GM18520 (cell line): ENCODE measurements around the gene SNX21.
A peak's percentile ranks its signal among the peaks of the same experiment; 100 is the strongest.
"Not testable (repeated sequence)": the region's sequence is repeated elsewhere in the genome, so short reads cannot be mapped to it uniquely, and the experiment has no call there.

Source experiments
- ATAC-seq: cut with Tn5 transposase; IDR thresholded peaks from one replicate; pipeline ENCODE4 v1.9.1; 2021; ENCODE audit not compliant: unreplicated experiment

SNX21 gene

DNA sequence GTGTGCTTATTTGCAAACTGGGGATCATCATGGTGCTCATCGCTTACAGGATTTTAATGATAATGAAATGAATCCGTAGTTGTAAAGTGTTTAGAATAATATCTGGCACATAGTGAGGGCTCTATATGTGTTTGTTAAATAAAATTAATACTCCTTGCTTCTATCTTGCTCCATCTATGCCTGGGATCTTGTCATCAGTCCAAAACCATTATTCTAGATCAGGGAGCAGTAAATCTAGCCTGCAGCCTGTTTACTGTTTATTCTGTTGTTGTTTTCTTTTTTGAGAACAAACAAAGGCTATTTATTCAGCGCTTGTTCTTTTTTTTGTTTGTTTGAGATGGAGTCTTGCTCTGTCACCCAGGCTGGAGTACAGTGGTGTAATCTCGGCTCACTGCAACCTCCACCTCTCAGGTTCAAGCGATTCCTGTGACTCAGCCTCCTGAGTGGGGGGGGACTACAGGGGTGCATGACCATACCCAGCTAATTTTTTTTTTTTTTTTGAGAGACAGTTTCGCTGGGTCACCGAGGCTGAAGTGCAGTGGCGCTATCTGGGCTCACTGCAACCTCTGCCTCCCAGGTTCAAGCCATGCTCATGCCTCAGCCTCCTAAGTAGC is 15.5 kb downstream of the SNX21 start:
- ATAC-seq = no peak

- no peak for ATAC-seq
Observed at GRCh38 chr20:45850238-45850637, 16.6 kb downstream of the SNX21 start.

GRCh38 chr20:45850926-45851325 is 17.3 kb downstream of the SNX21 start:
- no peak for ATAC-seq

- ATAC-seq = no peak
Observed at GRCh38 chr20:45851501-45851900, 17.9 kb downstream of the SNX21 start.

DNA sequence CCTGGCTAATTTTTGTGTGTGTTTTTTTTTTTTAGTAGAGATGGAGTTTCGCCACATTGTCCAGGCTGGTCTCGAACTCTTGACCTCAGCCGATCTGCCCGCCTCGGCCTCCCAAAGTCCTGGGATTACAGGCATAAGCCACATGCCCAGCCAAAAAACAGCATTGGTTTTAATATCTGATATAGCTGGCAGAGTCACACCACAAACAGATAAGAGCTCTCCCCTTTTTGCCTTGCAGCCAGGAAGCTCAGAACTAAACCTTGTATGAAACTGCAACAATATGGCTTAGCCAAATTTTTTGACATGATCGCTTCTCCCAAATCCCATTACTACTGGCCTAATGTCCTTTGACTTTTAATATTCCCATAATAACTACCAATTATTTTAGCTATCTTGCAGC is 18.7 kb downstream of the SNX21 start:
- ATAC-seq = no peak

DNA sequence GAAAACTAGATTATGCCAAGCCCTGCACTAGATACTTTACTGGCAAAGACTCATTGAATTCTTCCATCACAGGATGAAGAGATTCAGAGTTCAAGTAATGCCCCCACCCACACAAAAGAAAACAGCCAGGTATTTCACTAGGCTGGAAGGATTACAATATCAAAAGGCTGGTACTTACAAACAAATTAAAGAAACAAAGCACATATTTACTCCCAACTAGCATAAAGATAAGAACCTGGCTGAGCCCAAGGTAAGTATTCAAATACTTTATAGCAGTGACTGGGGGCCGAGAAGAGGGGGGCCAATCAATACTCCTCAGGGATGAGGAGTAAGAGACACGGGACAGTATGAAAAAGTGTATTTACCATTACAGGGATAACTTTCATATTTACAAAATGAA is 19.9 kb downstream of the SNX21 start:
- no peak for ATAC-seq

GRCh38 chr20:45857114-45857881 is 23.7 kb downstream of the SNX21 start, which contains the start of the genes ACOT8 and ZSWIM3:
Gene ACOT8, minus strand, starts transcription at chr20:45857392. Its CDS starts 77 bp downstream, at chr20:45857315.
Gene ZSWIM3, plus strand, starts transcription at chr20:45857614. Its CDS starts 212 bp downstream, at chr20:45857826.
- peak; percentile 97 for ATAC-seq

DNA sequence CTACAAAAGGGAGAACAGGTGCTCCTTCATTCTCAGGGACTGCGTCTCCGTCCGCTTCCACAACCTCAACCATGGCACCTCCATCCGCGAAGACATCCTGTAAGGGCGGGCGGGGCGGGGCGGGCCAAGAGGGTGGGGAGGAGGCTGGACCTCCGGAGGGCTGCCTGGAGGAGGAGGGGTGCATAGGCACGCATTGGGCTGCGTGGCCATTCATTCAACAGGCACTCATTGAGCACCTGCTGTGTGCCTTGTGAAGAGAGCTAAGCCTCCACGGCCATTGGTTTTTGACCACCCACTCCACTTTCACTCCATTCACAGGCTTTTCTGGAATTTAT is 24.2 kb downstream of the SNX21 start:
- no peak for ATAC-seq

GRCh38 chr20:45859916-45860315 is 26.3 kb downstream of the SNX21 start:
- no peak for ATAC-seq

DNA sequence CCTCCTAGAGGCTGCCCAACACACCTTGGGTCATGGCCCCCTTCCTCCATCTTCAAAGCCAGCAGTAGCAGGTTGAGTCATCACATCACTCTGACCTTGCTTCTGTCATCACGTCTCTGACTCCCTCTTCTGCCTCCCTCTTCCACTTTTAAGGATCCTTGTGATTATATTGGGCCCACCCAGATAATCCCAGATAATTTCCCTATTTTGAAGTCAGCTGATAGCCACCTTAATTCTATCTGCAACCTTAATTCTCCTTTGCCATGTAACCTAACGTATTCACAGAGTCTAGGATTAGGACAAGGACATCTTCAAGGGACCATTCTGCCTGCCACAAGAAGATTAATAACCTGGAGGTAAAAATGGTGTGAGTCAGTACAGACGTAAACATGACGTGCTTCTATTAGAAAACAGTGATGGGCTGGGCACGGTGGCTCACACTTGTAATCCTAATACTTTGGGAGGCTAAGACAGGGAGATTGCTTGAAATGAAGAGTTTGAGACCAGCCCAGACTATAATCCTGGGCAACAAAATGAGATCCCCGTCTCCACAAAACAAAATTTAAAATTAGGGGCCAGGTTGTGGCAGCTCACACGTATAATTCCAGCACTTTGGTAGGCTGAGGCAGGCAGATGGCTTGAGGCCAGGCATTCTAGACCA is 27.1 kb downstream of the SNX21 start:
- ATAC-seq = no peak

DNA sequence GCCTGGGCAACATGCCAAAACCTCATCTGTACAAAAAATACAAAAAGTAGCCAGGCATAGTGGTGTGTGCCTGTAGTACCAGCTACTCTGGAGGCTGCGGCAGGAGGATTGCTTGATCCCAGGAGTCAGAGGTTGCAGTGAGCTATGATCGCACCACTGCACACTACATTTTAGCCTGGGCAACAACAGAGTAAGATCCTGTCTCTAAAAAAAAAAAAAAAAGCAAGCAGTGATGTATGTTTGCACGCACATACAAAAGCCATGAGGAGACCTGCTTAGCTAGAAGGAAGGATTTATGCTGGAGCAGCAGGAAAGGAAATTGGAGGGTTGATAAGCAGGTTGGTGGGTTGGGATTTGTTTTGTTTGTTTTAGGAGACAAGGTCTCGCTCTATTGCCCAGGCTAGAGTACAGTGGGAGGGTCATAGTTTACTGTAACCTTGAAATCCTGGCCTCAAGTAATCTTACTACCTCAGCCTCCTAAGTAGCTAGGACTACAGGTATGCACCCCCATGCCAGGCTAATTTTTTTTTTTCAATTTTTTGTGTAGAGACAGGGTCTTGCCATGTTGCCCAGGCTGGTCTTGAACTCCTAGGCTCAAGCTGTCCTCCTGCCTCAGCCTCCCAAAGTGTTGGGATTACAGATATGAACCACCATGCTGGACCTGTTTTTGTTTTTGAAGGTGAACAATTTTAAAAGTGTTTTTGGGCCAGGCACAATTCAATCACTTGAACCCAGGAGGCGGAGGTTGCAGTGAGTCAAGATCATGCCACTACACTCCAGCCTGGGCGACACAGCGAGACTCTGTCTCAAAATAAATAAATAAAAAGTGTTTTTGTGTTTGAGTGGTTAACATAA is 27.8 kb downstream of the SNX21 start:
- ATAC-seq = no peak

DNA sequence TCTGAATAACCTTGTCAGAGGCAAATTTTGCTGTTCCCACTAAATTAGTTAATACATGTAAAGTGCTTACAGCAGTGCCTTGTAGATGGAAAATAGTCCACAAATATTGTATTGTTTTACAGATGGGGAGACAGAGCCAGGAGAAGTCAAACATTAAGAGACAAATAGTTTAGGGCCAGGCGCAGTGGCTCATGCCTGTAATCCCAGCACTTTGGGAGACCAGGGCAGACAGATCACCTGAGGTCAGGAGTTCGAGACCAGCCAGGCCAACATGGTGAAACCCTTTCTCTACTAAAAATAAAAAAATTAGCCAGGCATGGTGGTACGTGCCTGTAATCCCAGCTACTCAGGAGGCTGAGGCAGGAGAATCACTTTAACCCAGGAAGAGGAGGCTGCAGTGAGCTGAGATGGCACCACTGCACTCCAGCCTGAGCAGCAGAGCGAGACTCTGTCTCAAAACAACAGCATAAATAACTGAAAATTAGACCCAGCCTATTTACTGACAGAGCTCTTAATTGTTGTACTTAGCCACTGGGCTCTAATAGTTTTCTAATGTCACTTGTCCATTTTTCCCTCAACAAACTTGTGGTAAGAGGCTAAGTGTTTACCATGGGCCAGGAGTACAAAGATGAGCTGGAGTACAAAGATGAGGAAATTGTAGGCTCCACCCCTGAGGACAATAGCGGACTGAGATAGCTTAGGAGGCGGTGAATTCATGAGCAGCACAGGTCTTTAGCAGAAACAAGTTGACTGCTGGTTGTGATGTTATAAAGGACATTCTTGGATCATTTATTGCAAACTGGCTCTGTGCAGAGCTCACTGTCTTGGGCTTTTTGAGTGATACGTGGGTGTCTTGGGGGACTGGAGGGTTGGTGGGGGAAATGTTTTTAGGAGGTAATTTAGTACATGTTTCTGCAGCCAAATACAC is 30.2 kb downstream of the SNX21 start:
- ATAC-seq = no peak

- ATAC-seq = no peak
Observed at GRCh38 chr20:45866454-45866853, 32.9 kb downstream of the SNX21 start.

DNA sequence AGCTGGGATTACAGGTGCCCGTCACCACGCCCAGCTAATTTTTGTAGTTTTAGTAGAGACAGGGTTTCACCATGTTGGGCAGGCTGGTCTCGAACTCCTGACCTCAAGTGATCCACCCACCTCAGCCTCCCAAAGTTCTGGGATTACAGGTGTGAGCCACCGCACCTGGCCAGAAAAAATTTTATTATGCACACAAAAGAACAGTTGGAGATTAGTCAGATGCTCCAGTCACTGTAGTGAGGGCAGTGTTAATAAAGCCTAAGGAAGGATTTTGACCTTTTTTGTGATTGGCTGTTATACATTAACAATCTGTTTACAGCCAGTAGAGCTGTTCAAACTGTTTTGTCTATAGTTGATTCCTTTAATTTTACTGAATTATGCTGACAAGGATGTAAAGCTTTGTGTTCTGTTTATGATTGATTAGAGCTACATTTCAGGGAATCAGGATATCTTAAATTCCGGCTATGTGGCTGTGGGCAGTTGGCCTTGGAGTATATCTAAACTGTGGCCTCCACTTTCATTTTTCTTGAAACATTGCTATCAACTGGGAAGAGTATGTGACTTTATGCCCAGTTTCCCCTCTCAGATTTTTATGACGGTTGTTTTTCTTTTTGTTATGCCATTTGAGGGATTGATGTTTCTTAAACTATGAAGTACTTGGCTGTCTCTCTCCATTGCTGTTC is 33.7 kb downstream of the SNX21 start:
- ATAC-seq = no peak

- ATAC-seq = no peak
Observed at GRCh38 chr20:45867819-45868176, 34.2 kb downstream of the SNX21 start.

DNA sequence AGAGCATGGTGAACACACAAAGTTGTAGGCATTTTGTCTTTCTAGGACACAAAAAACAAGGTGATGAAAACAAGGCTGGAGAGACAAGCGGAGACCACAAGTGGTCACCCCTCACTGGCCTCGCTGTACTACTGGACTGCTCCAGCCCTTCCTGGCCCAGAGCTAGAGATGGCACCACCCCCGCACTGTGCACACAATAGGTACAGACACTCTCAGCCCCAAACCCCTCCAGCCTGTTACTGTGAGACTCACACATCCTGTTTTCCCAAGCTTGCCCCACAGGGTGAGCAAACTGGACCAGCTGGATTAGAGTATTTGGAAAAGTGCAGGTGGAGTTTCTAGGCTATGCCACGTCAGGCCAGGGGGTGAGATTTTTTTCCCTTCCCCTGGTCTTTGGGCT is 39.0 kb downstream of the SNX21 start:
- ATAC-seq = no peak

DNA sequence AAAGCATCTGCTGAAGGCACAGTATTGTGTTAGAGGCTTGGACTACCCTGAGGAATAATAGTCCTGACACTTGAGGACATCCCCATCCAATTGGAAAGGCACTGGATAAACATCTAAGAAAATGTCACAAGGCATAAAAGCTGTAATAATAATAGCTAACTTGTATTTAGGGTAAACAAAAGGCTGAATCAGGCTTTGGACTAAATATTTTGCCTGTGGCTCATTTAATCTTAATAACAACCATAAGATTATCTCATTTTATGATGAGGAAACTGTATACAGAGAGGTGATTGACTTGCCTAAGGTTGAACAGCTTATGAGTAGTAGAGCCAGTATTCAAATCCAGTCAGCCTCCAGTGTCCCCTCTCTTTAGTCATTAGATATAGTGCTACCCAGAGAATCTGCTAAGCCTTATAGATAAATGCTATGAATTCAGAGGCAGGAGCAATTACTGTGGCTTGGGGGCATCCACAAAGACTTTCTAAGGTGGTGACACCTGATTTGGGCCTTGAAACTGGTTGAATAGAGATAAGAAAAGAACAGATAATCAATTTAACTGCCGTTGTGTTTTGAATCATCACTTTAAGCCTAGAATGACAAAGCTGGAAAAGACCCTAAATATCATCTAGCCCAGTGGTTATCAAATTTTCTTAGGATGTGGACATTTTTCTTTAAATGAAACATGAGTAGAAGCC is 40.0 kb downstream of the SNX21 start:
- no peak for ATAC-seq

DNA sequence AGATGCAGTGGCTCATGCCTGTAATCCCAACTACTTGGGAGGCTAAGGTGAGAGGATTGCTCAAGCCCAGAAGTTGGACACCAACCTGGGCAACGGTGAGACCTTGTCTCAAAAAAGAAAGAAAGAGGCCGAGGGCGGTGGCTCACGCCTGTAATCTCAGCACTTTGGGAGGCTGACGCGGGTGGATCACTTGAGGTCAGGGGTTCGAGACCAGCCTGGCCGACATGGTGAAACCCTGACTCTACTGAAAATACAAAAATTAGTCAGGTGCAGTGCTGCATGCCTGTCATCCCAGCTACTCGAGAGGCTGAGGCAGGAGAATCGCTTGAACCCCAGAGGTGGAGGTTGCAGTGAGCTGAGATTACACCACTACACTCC is 40.5 kb downstream of the SNX21 start:
- not testable (repeated sequence) for ATAC-seq

- ATAC-seq = no peak
Observed at GRCh38 chr20:45874576-45874975, 41.0 kb downstream of the SNX21 start.
